Esophagus muscularis mucosa (tissue), 4 donors: ENCODE data around the gene P2RY6. TPM values are rescaled to one million over a fixed set of nuclear protein-coding genes. Genes with fewer than 3 reads are reported as not detected.

Source experiments
- DNase-seq: peaks from one replicate; pipeline ENCODE4 v3.0.0-alpha.2; 2017; ENCODE audit errors: extremely low spot score
- H3K27ac ChIP-seq, 4 donors: fragments of 200-600 bp; sonication (generic); replicated peaks in 1 of 4; 1 replicate in 3 of 4; 2 replicates in 1 of 4; pipeline ENCODE4 v1.5.1; 2016 to 2019; ENCODE audit warnings: mild to moderate bottlenecking in 1 of 4
- H3K27me3 ChIP-seq, 4 donors: fragments of 200-600 bp; sonication (generic); one replicate each; pipeline versions ENCODE4 v1.5.1 to v1.6.0; 2016 to 2019
- H3K36me3 ChIP-seq, 4 donors: fragments of 200-600 bp; sonication (generic); one replicate each; pipeline ENCODE4 v1.5.1; 2016 to 2019
- H3K4me1 ChIP-seq, 4 donors: fragments of 200-600 bp; sonication (generic); one replicate each; pipeline ENCODE4 v1.5.1; 2016 to 2019
- H3K4me3 ChIP-seq, 4 donors: fragments of 200-600 bp; sonication (generic); 1 replicate in 2 of 4; 2 replicates in 2 of 4; pipeline ENCODE4 v1.5.1; 2016 to 2019; ENCODE audit warnings: mild to moderate bottlenecking in 4 of 4, moderate library complexity in 1 of 4
- H3K9me3 ChIP-seq, 4 donors: fragments of 200-600 bp; sonication (generic); 1 replicate in 3 of 4; 2 replicates in 1 of 4; pipeline ENCODE4 v1.5.1; 2016 to 2019
- EP300 ChIP-seq: sonication (generic); formaldehyde crosslinking; IDR thresholded peaks from one replicate; pipeline ENCODE4 v1.6.1; 2017; ENCODE audit warnings: antibody characterized with exemption
- POLR2A ChIP-seq: fragments of 450-650 bp; IDR thresholded peaks from one replicate; pipeline ENCODE4 v1.6.1; 2017; ENCODE audit warnings: antibody characterized with exemption, moderate library complexity, mild to moderate bottlenecking, low read depth
- POLR2AphosphoS5 ChIP-seq, 2 donors: sonication (generic); formaldehyde crosslinking; IDR thresholded peaks; one replicate each; pipeline ENCODE4 v1.6.1; 2017; ENCODE audit warnings: antibody characterized with exemption in 2 of 2
- WGBS: methylation state at CpG from one replicate; pipeline ENCODE4 v1.1.5; 2018; 5-methylcytosine and 5-hydroxymethylcytosine counted together
- intact Hi-C: fragments of 100-400 bp; cut with DNase I; formaldehyde crosslinking; loops from one replicate; pipeline ENCODE4 v1.15.1; 2023
- total RNA-seq, 4 donors: library from RNA; depleted of rRNA; stranded (reverse); fragments of >200 nt; gene quantifications; one replicate each; pipeline versions ENCODE4 v1.1.0 to v1.2.1, GENCODE V29; 2016
- TF ChIP-seq, protein P1 (sequence below), 3 experiments: fragments of 200-600 bp in 2 of 3; fragments of 450-650 bp in 1 of 3; sonication (generic) in 2 of 3; IDR thresholded peaks; one replicate each; pipeline ENCODE4 v1.5.1; 2017 to 2019; ENCODE audit warnings: antibody characterized with exemption in 3 of 3, mild to moderate bottlenecking in 2 of 3, moderate library complexity in 1 of 3

Gene P2RY6
- total RNA-seq, 4 donors from 2014 or later = 1.6 to 4.8 (median 2.4) TPM

DNA sequence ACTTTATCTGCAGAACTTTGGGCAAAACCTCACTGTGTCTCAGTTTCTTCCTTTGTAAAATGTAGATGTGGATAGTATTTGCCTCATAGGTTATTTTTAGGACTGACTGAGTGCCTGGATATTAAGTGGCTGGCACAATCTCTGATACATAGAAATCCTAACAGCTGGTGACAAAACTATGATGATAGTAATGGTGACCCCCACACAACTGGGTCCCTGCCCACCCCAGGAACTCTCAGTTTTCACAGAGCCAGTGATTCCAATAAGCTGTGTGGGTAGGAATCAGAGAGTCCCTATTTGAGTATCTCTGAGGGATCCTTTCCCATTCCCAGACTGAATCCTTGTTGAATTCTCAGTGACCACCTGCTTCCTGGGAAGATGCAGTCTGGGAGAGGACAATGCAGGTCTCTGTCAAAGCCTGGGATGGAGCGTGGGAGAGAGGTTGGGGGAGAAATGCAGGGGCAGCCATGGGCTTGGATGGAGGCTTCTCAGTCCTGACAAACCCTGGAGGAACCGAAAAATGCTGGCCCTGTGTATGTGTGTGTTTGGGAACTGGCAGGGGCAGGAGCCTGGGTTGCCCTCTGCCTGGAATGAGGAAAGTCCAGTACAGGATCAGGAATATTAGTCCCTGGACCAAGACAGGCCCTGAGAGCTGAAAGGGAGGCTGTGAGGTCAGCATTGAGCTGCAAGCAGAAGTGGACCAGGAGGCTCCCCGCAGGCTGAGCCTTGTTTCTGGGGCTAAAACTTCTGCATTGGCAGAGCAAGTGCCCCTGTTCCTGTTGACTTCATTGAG, 6.1 kb upstream of the P2RY6 start:
- Histone ChIP-seq H3K4me1 (peaks cover 11 to 38% (median 20%) of the 10 kb centered on the region in 4 donors), H3K27me3 (peaks cover 0 to 49% (median 8%) of the 10 kb centered on the region in 4 donors), H3K27ac (no peak overlapping the region), H3K9me3 (no peaks in the 10 kb centered on the region), H3K36me3 (no peaks in the 10 kb centered on the region), H3K4me3 (no peak overlapping the region)
- TF ChIP-seq POLR2AphosphoS5 (IDR thresholded peaks at IDR 0.05) (no peak), EP300 (no peak), POLR2A (no peak)
- TF ChIP-seq, protein P1, sequence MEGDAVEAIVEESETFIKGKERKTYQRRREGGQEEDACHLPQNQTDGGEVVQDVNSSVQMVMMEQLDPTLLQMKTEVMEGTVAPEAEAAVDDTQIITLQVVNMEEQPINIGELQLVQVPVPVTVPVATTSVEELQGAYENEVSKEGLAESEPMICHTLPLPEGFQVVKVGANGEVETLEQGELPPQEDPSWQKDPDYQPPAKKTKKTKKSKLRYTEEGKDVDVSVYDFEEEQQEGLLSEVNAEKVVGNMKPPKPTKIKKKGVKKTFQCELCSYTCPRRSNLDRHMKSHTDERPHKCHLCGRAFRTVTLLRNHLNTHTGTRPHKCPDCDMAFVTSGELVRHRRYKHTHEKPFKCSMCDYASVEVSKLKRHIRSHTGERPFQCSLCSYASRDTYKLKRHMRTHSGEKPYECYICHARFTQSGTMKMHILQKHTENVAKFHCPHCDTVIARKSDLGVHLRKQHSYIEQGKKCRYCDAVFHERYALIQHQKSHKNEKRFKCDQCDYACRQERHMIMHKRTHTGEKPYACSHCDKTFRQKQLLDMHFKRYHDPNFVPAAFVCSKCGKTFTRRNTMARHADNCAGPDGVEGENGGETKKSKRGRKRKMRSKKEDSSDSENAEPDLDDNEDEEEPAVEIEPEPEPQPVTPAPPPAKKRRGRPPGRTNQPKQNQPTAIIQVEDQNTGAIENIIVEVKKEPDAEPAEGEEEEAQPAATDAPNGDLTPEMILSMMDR (IDR thresholded peaks at IDR 0.05) = no peak
- DNase-seq = no peak
- intact Hi-C loops = no loop called here
- WGBS = 88% methylated on average over 3 of the region's 3 CpGs

DNA sequence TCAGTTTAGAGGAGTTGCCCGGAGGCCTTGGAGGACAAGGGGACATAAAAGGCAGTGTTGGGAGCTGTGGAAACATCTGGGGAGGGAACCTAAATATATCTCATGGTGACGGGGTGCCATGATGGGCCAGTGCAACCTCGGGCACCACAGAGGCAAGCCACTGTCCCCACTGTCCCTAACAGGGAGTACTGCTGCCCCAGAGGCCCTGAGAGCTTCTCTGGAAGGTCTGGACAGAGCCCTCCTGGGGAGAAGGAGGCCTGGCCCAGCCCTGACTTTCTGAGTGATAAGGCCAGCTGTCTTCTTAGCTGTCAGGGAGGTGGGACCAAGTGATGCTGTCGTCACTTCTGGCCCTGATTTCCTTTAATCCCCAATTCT, 5.5 kb upstream of the P2RY6 start:
- intact Hi-C loops = no loop called here
- TF ChIP-seq POLR2AphosphoS5 (IDR thresholded peaks at IDR 0.05) (no peak), POLR2A (no peak), EP300 (no peak)
- TF ChIP-seq, protein P1 (IDR thresholded peaks at IDR 0.05) = no peak
- H3K4me1 ChIP-seq = peaks cover 11 to 38% (median 20%) of the 10 kb centered on the region in 4 donors
- no peak overlapping the region for H3K27ac ChIP-seq
- H3K4me3 ChIP-seq = no peak overlapping the region
- DNase-seq = no peak
- no peaks in the 10 kb centered on the region for H3K9me3 ChIP-seq
- peaks cover 0 to 49% (median 8%) of the 10 kb centered on the region in 4 donors for H3K27me3 ChIP-seq
- H3K36me3 ChIP-seq = no peaks in the 10 kb centered on the region
- WGBS = 93% methylated on average over 3 of the region's 4 CpGs

DNA sequence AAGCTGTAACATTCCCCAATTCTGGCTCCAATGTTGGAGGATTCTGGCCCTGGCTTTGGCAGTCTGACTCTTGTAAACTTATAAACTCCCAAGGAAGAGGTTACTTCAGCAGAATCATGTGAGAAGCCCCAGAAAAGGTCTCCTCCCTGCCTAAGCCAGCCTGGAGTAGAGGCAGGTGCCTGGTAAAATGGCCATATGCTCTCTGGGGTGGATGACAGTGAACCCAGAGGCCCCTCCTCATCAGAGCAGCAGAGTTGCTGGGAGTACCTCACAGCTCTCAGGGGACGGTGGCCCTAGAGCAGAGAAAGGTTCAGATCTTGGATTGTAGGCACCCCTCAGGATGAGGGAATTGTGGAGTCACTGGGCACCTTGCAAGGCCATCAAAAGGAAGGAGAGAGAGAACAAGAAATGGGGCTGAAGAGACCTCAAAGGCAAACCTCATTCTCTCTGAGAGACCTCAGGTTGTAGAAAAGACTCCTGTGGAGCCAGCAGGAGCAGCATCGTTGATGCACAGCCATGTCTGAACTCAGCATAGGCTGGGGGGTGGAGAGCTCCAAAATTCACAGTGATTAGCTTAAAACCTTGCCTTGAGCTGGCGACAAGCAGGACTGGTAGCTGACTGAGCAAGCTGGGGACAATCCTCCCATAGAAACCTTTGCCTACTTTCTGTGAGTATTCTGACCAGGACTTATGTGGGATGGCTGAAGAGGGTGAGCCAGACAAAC, 4.9 kb upstream of the P2RY6 start:
- no peak for TF ChIP-seq POLR2A
- TF ChIP-seq EP300 = no peak
- TF ChIP-seq, protein P1 (IDR thresholded peaks at IDR 0.05) = no peak
- TF ChIP-seq POLR2AphosphoS5 (IDR thresholded peaks at IDR 0.05) = no peak
- H3K27me3 ChIP-seq = peaks cover 0 to 49% (median 8%) of the 10 kb centered on the region in 4 donors
- H3K4me1 ChIP-seq = peaks cover 11 to 38% (median 20%) of the 10 kb centered on the region in 4 donors
- no peak overlapping the region for H3K4me3 ChIP-seq
- H3K36me3 ChIP-seq = no peaks in the 10 kb centered on the region
- WGBS = 83% methylated on average over 3 of the region's 3 CpGs
- H3K27ac ChIP-seq = no peak overlapping the region
- no peak for DNase-seq
- intact Hi-C loops = no loop called here
- no peaks in the 10 kb centered on the region for H3K9me3 ChIP-seq

DNA sequence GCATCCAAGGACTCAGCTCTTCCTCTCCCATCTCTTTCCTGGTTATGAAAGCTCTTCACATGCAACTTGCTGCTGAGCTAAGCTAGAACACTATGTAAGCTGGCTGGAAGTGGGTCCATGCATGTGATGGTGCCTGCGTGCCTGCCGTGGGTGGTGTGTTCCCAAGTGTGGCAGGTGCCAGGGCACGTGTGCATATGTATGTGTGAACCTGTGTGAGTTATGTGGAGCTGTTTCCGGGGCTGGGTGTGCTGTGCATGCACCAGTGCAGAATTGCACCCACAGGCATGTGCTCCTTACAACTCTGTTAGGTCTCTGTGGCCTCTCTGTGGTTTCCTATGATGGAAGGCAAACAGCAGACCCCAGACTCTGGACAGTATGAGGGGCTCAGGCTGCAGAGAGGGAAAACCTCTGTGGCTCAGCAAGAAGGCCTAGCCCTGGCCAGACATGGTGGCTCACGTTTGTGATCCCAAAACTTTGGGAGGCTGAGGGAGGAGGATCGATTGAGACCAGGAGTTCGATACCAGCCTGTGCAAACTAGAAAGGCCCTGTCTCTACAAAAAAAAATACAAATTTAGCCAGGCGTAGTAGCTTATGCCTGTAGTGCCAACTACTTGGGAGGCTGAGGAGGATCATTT, 4.1 kb upstream of the P2RY6 start:
- WGBS = 94% methylated on average over 8 of the region's 8 CpGs
- Histone ChIP-seq H3K27ac (no peak overlapping the region), H3K4me1 (peaks cover 11 to 38% (median 20%) of the 10 kb centered on the region in 4 donors), H3K27me3 (peaks cover 0 to 49% (median 8%) of the 10 kb centered on the region in 4 donors), H3K9me3 (no peaks in the 10 kb centered on the region), H3K36me3 (no peaks in the 10 kb centered on the region), H3K4me3 (no peak overlapping the region)
- no peak for DNase-seq
- intact Hi-C loops = no loop called here
- TF ChIP-seq EP300 (no peak), POLR2A (no peak), POLR2AphosphoS5 (IDR thresholded peaks at IDR 0.05) (no peak)
- TF ChIP-seq, protein P1 (IDR thresholded peaks at IDR 0.05) = no peak
